ENCODE measurements around the gene ZBTB7C. TPM values are rescaled to one million over a fixed set of nuclear protein-coding genes. Genes with fewer than 3 reads are reported as not detected.

ZBTB7C gene
- total and polyA plus RNA-seq, 9 of the 15 experiments (the other 6 are each of a cell fraction or from before 2014, with no cell fraction given): not detected

GRCh38 chr18:48134609-48135008, 274.6 kb downstream of the ZBTB7C start:
- no peak for FAIRE-seq
- CTCF ChIA-PET (ENCODE audit: low intra/inter-chr PET ratio): no interaction called here
- no peak for DNase-seq (ENCODE audit: extremely low read depth in 1 of 4, low spot score in 3 of 4)
- intact Hi-C loops (cut with micrococcal nuclease) (no loop called here), in situ Hi-C loops (cut with MboI) (no loop called here)
- H3K4me2 ChIP-seq (ENCODE audit: insufficient read depth, low read length): no peak overlapping the region
- BruUV-seq (replicated peaks): no TSS peak
- TF ChIP-seq ZNF785 (CRISPR knock-in tag; IDR thresholded peaks at IDR 0.05) (no peak), HINFP (tag; conservative IDR thresholded peaks at IDR 0.05; ENCODE audit: low read depth) (no peak), ZNF551 (CRISPR knock-in tag; IDR thresholded peaks at IDR 0.05) (no peak), KLF10 (CRISPR knock-in tag; IDR thresholded peaks at IDR 0.05) (no peak), SRSF3 (IDR thresholded peaks at IDR 0.05; ENCODE audit: insufficient read depth, low read length) (no peak), TAF7 (tag; IDR thresholded peaks at IDR 0.05) (no peak)
- H3K9me3 ChIP-seq (replicated peaks; ENCODE audit: control insufficient read depth, insufficient read depth, low read depth, low read length): no peaks in the 10 kb centered on the region
- H3K4me3 ChIP-seq: no peak overlapping the region
- no peak for ATAC-seq
- no peak overlapping the region for H3K9ac ChIP-seq (ENCODE audit: insufficient read depth in 1 of 2, low read depth in 2 of 2, low read length in 2 of 2)
- peaks cover 8 to 28% of the 10 kb centered on the region in 2 experiments for H3K27me3 ChIP-seq (ENCODE audit: control insufficient read depth in 2 of 2, insufficient read depth in 2 of 2, low read length in 2 of 2)
- no peaks in the 10 kb centered on the region for H3K79me2 ChIP-seq (ENCODE audit: control insufficient read depth, insufficient read depth, low read length)
- H3K9me1 ChIP-seq (ENCODE audit: control insufficient read depth, insufficient read depth, low read length): no peaks in the 10 kb centered on the region
- H3K4me1 ChIP-seq (replicated peaks in 1 of 2; ENCODE audit: control insufficient read depth in 2 of 2, insufficient read depth in 2 of 2, low read length in 2 of 2): no peaks in the 10 kb centered on the region; a peak in 1 of 5 replicates
- 0% methylated on average over 4 of the region's 5 CpGs for WGBS (ENCODE audit: insufficient coverage, low coverage, missing lambda C conversion rate)
- H2AFZ ChIP-seq (ENCODE audit: low read depth, low read length): no peak overlapping the region
- no peak overlapping the region for H3K27ac ChIP-seq (ENCODE audit: extremely low read depth, low read depth, low read length)
- POLR2A ChIA-PET: no interaction called here
- H3K36me3 ChIP-seq (ENCODE audit: control insufficient read depth, insufficient read depth, low read length): no peaks in the 10 kb centered on the region
- no peaks in the 10 kb centered on the region for H4K20me1 ChIP-seq (replicated peaks; ENCODE audit: control insufficient read depth, insufficient read depth, low read length)

Data from K562 (cell line).